Endothelial cell of umbilical vein (primary cell): ENCODE data around the gene RNF11. TPM values are rescaled to one million over a fixed set of nuclear protein-coding genes. Genes with fewer than 3 reads are reported as not detected.

Experiments used
- BruUV-seq: library from RNA; stranded (reverse); fragments of 400-500 nt; replicated peaks from 2 replicates; lab custom pipeline; 2021; lab: Mats Ljungman, UMichigan
- CTCF ChIA-PET: fragments of 300-600, 350-600 bp; sonication (Branson Sonifier 250); formaldehyde crosslinking; loops from one replicate; lab custom pipeline; 2021; ENCODE audit warnings: antibody characterized with exemption, inconsistent platforms; lab: Charles Lee
- POLR2A ChIA-PET: fragments of 300-600, 350-600 bp; sonication (Branson Sonifier 250); formaldehyde crosslinking; loops from one replicate; lab custom pipeline; 2021; ENCODE audit warnings: antibody characterized with exemption, inconsistent platforms; lab: Charles Lee
- DNase-seq: peaks from one replicate; pipeline ENCODE4 v3.0.0-alpha.2; 2011; ENCODE audit warnings: low read depth, low spot score
- FAIRE-seq: peaks from 2 replicates; lab custom pipeline; 2011; peaks lifted over from hg19 to GRCh38; lab: Jason Lieb, UNC
- H2AFZ ChIP-seq: 2 replicates; pipeline ENCODE4 v1.6.0; 2012; ENCODE audit warnings: low read depth, low read length, control low read depth, inconsistent platforms
- H3K27ac ChIP-seq: 2 replicates; pipeline ENCODE4 v1.5.1; 2011; ENCODE audit warnings: low read depth, mild to moderate bottlenecking, control low read depth, low read length, moderate library complexity; ENCODE audit not compliant: insufficient read depth
- H3K27me3 ChIP-seq, 2 experiments: 2 replicates each; pipeline versions ENCODE4 v1.6.0 to v1.6.1; 2011; ENCODE audit warnings: low read length in 2 of 2, mixed read lengths in 1 of 2; ENCODE audit not compliant: control insufficient read depth in 2 of 2, insufficient read depth in 2 of 2
- H3K36me3 ChIP-seq, 2 experiments: 2 replicates in 1 of 2; 3 replicates in 1 of 2; pipeline ENCODE4 v1.5.1; 2011; ENCODE audit warnings: low read length in 2 of 2, mild to moderate bottlenecking in 1 of 2, moderate library complexity in 1 of 2; ENCODE audit not compliant: control insufficient read depth in 2 of 2, insufficient read depth in 2 of 2; ENCODE audit errors: extremely low read depth in 1 of 2
- H3K4me1 ChIP-seq: 3 replicates; pipeline ENCODE4 v1.5.1; 2011; ENCODE audit warnings: mild to moderate bottlenecking, low read length; ENCODE audit not compliant: control insufficient read depth, insufficient read depth; ENCODE audit errors: extremely low read depth
- H3K4me2 ChIP-seq: 2 replicates; pipeline ENCODE4 v1.6.1; 2011; ENCODE audit warnings: low read length, control low read depth, mixed read lengths; ENCODE audit not compliant: insufficient read depth
- H3K4me3 ChIP-seq, 3 experiments: fragments of 200-600 bp in 1 of 3; sonication (generic), shearing (Covaris generic) in 1 of 3; replicated peaks in 1 of 3; 2 replicates each; pipeline ENCODE4 v1.5.1; 2011 to 2016; ENCODE audit warnings: control low read depth in 3 of 3, low read length in 3 of 3, mild to moderate bottlenecking in 2 of 3, inconsistent platforms in 1 of 3, low read depth in 1 of 3, moderate library complexity in 1 of 3; ENCODE audit not compliant: insufficient read depth in 1 of 3
- H3K79me2 ChIP-seq: 2 replicates; pipeline ENCODE4 v1.6.0; 2012; ENCODE audit warnings: low read length, inconsistent platforms; ENCODE audit not compliant: control insufficient read depth, insufficient read depth
- H3K9ac ChIP-seq: replicated peaks from 2 replicates; pipeline ENCODE3; 2011; ENCODE audit warnings: low read length, control low read depth; ENCODE audit not compliant: insufficient read depth; ENCODE audit errors: extremely low read depth
- H3K9me1 ChIP-seq: replicated peaks from 3 replicates; pipeline ENCODE4 v1.6.0; 2011; ENCODE audit warnings: mild to moderate bottlenecking, low read length; ENCODE audit not compliant: control insufficient read depth, insufficient read depth; ENCODE audit errors: extremely low read depth
- H3K9me3 ChIP-seq: replicated peaks from 2 replicates; pipeline ENCODE4 v1.5.1; 2012; ENCODE audit warnings: low read length, inconsistent platforms; ENCODE audit not compliant: control insufficient read depth, insufficient read depth
- H4K20me1 ChIP-seq: replicated peaks from 2 replicates; pipeline ENCODE3; 2011; ENCODE audit warnings: mild to moderate bottlenecking, low read length; ENCODE audit not compliant: control insufficient read depth, insufficient read depth; ENCODE audit errors: extremely low read depth
- CTCF ChIP-seq, 2 donors: IDR thresholded peaks; 1 replicate in 1 of 2; 2 replicates in 1 of 2; pipeline ENCODE4 v1.5.1; 2011; ENCODE audit warnings: low read length in 2 of 2, mild to moderate bottlenecking in 2 of 2, moderate library complexity in 2 of 2, control low read depth in 1 of 2, inconsistent platforms in 1 of 2, low read depth in 1 of 2; ENCODE audit not compliant: insufficient read depth in 1 of 2; ENCODE audit errors: extremely low read depth in 1 of 2
- EZH2 ChIP-seq: IDR thresholded peaks from 2 replicates; pipeline ENCODE4 v1.6.1; 2012; ENCODE audit warnings: borderline replicate concordance, low read depth, mild to moderate bottlenecking, moderate library complexity, low read length, inconsistent platforms; ENCODE audit not compliant: severe bottlenecking
- FOS ChIP-seq: IDR thresholded peaks from 2 replicates; pipeline ENCODE4 v1.6.1; 2011; ENCODE audit warnings: mild to moderate bottlenecking, low read length, moderate library complexity, borderline replicate concordance; ENCODE audit not compliant: insufficient read depth
- GATA2 ChIP-seq: IDR thresholded peaks from 2 replicates; pipeline ENCODE4 v1.7.0; 2011; ENCODE audit warnings: low read depth, mild to moderate bottlenecking, moderate library complexity, mixed read lengths, low read length; ENCODE audit not compliant: insufficient read length, insufficient read depth
- JUN ChIP-seq: IDR thresholded peaks from 2 replicates; pipeline ENCODE4 v1.6.1; 2011; ENCODE audit warnings: borderline replicate concordance, low read depth; ENCODE audit not compliant: insufficient read length, insufficient read depth
- MAX ChIP-seq: IDR thresholded peaks from 2 replicates; pipeline ENCODE4 v1.6.1; 2011; ENCODE audit not compliant: insufficient read depth, insufficient read length
- MYC ChIP-seq: IDR thresholded peaks from one replicate; pipeline ENCODE4 v1.6.1; 2011; ENCODE audit warnings: mild to moderate bottlenecking, low read depth, low read length
- POLR2A ChIP-seq: IDR thresholded peaks from 2 replicates; pipeline ENCODE4 v1.6.1; 2012; ENCODE audit warnings: low read depth, mild to moderate bottlenecking, control low read depth, low read length
- POLR2AphosphoS5 ChIP-seq: IDR thresholded peaks from 2 replicates; pipeline ENCODE4 v1.6.1; 2012; ENCODE audit warnings: low read depth, mild to moderate bottlenecking, control low read depth, low read length, moderate library complexity; ENCODE audit not compliant: insufficient read depth
- dilution Hi-C: fragments of 300-500 bp; cut with MboI; formaldehyde crosslinking; loops from one replicate; pipeline ENCODE4 v1.15.0; 2019; ENCODE audit warnings: low sequenced_read_pairs; ENCODE audit not compliant: extremely low pct_ligation_motif_present
- intact Hi-C: fragments of 100-400 bp; cut with micrococcal nuclease; formaldehyde crosslinking; loops from one replicate; pipeline ENCODE4 v1.10.0; 2022
- polyA plus RNA-seq, 4 experiments: library from polyadenylated mRNA; depleted of rRNA in 3 of 4; stranded (reverse) in 3 of 4; unstranded in 1 of 4; fragments of >200 nt; gene quantifications; 2 replicates each; pipeline versions ENCODE4 v1.2.1 to v1.2.3, GENCODE V29; 2011 to 2012; ENCODE audit warnings: missing spikeins in 1 of 4
- total RNA-seq: library from RNA; stranded (reverse); gene quantifications from 2 replicates; pipeline ENCODE4 v1.2.3, GENCODE V29; 2021

Gene RNF11
- total and polyA plus RNA-seq, 2 donors (not counting 3 experiments of a cell fraction or from before 2014, with no cell fraction given) = 75.2 to 82.9 TPM

GRCh38 chr1:51210055-51210454, 26.0 kb upstream of the RNF11 start:
- ChIA-PET POLR2A (no interaction called here), CTCF (interaction anchor here (0.7 to 1.1 kb wide), 2 partner anchors 8 to 18 kb away, joined by 3 to 4 read pairs; no protein-coding TSS in a partner anchor)
- H3K4me1 ChIP-seq = no peaks in the 10 kb centered on the region
- intact Hi-C loops (no loop called here), dilution Hi-C loops (no loop called here)
- peak; percentile 21 for DNase-seq
- H3K4me2 ChIP-seq = no peak overlapping the region
- TF ChIP-seq MYC (no peak), POLR2AphosphoS5 (no peak), JUN (no peak), POLR2A (no peak), GATA2 (no peak), CTCF (IDR thresholded peaks at IDR 0.05; ENCODE audit: extremely low read depth in 1 of 2, insufficient read depth in 1 of 2, low read depth in 1 of 2, low read length in 2 of 2) (no peak), FOS (no peak), MAX (no peak), EZH2 (no peak)
- no peak for FAIRE-seq
- H4K20me1 ChIP-seq = no peaks in the 10 kb centered on the region
- no peak overlapping the region for H3K9ac ChIP-seq
- H3K79me2 ChIP-seq = no peaks in the 10 kb centered on the region
- H3K27ac ChIP-seq = no peak overlapping the region
- no peak overlapping the region for H3K4me3 ChIP-seq
- no TSS peak for BruUV-seq
- H3K9me3 ChIP-seq = no peaks in the 10 kb centered on the region
- peak overlapping the region; percentile 57 for H2AFZ ChIP-seq
- H3K9me1 ChIP-seq = no peaks in the 10 kb centered on the region
- H3K36me3 ChIP-seq = no peaks in the 10 kb centered on the region
- H3K27me3 ChIP-seq = no peaks in the 10 kb centered on the region
